ENCODE measurements around the gene MAN1C1.
"Not testable (repeated sequence)": the region's sequence is repeated elsewhere in the genome, so short reads cannot be mapped to it uniquely, and the experiment has no call there.

MAN1C1 gene

DNA sequence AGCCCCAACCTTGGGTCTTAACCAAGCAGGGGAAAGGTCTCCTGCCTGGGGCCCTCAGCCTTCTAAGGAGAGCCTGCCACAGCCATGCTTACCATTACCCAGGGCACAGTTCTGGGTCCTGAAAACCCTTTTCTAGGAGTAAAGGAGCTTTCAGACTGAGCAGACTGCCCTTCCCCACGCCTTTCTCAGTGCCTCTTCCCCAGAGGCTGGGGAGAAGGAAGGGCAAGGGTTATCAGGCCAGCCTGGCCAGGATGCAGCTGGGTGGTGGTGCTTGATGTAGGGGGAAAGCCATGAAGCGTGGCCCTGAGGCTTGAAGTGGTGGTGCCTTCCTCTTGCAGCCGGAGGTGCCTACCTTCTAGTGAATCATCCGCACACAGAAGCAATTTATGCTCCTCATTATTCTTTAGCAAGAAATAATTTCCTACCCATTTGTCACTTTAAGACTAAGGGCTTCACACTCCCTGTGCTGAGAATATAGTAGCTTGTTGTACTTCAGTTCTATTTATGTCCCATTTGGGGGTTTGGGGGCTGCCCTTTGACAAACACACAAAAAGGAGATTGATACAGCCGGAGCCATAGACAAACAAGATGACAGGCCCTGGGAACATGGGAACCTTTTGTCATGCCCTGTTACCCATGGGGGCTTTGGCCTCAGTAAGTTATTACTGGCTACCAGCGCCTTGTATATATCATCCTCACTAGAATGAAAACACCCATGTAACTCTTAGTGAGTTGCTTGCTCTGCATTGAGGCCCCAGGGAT is 40.7 kb downstream of the MAN1C1 start:
- DNase-seq (ENCODE audit: low read depth, low spot score): no peak
- no peaks in the 10 kb centered on the region for H3K27me3 ChIP-seq (ENCODE audit: control insufficient read depth, insufficient read depth, low read length)
- H3K36me3 ChIP-seq (ENCODE audit: control insufficient read depth, insufficient read depth, low read length): no peaks in the 10 kb centered on the region
- no peak overlapping the region for H3K27ac ChIP-seq (ENCODE audit: low read length)
- 0 out of 2 replicates have a peak, but pooled peaks cover 2% of the 10 kb centered on the region for H3K4me1 ChIP-seq (ENCODE audit: control insufficient read depth, insufficient read depth, low read length)
- no peaks in the 10 kb centered on the region for H3K9me3 ChIP-seq (ENCODE audit: control insufficient read depth, insufficient read depth, low read length)
- no peak overlapping the region for H3K4me3 ChIP-seq (ENCODE audit: low read length)
- WGBS (ENCODE audit: insufficient coverage, insufficient read length): no CpG with 5 or more reads among the region's 6 CpGs

- Histone ChIP-seq H3K4me1 (ENCODE audit: control insufficient read depth, insufficient read depth, low read length) (0 out of 2 replicates have a peak, but pooled peaks cover 2% of the 10 kb centered on the region), H3K27ac (ENCODE audit: low read length) (no peak overlapping the region), H3K36me3 (ENCODE audit: control insufficient read depth, insufficient read depth, low read length) (no peaks in the 10 kb centered on the region), H3K27me3 (ENCODE audit: control insufficient read depth, insufficient read depth, low read length) (no peaks in the 10 kb centered on the region), H3K9me3 (ENCODE audit: control insufficient read depth, insufficient read depth, low read length) (no peaks in the 10 kb centered on the region), H3K4me3 (ENCODE audit: low read length) (no peak overlapping the region)
- WGBS (ENCODE audit: insufficient coverage, insufficient read length): no CpG with 5 or more reads among the region's 11 CpGs
- no peak for DNase-seq (ENCODE audit: low read depth, low spot score)
Observed at GRCh38 chr1:25657883-25658760, 41.5 kb downstream of the MAN1C1 start.

GRCh38 chr1:25658791-25659431 is 42.3 kb downstream of the MAN1C1 start:
- Histone ChIP-seq H3K4me1 (ENCODE audit: control insufficient read depth, insufficient read depth, low read length) (0 out of 2 replicates have a peak, but pooled peaks cover 2% of the 10 kb centered on the region), H3K4me3 (ENCODE audit: low read length) (no peak overlapping the region), H3K27ac (ENCODE audit: low read length) (no peak overlapping the region), H3K9me3 (ENCODE audit: control insufficient read depth, insufficient read depth, low read length) (no peaks in the 10 kb centered on the region), H3K36me3 (ENCODE audit: control insufficient read depth, insufficient read depth, low read length) (no peaks in the 10 kb centered on the region), H3K27me3 (ENCODE audit: control insufficient read depth, insufficient read depth, low read length) (no peaks in the 10 kb centered on the region)
- no peak for DNase-seq (ENCODE audit: low read depth, low spot score)
- WGBS (ENCODE audit: insufficient coverage, insufficient read length): no CpG with 5 or more reads among the region's 13 CpGs

- WGBS (ENCODE audit: insufficient coverage, insufficient read length): no CpG with 5 or more reads among the region's 8 CpGs
- H3K9me3 ChIP-seq (ENCODE audit: control insufficient read depth, insufficient read depth, low read length): no peaks in the 10 kb centered on the region
- no peaks in the 10 kb centered on the region for H3K27me3 ChIP-seq (ENCODE audit: control insufficient read depth, insufficient read depth, low read length)
- H3K4me1 ChIP-seq (ENCODE audit: control insufficient read depth, insufficient read depth, low read length): 0 out of 2 replicates have a peak, but pooled peaks cover 2% of the 10 kb centered on the region
- no peak overlapping the region for H3K27ac ChIP-seq (ENCODE audit: low read length)
- no peak for DNase-seq (ENCODE audit: low read depth, low spot score)
- H3K36me3 ChIP-seq (ENCODE audit: control insufficient read depth, insufficient read depth, low read length): no peaks in the 10 kb centered on the region
- H3K4me3 ChIP-seq (ENCODE audit: low read length): no peak overlapping the region
Observed at GRCh38 chr1:25661043-25661815, 44.6 kb downstream of the MAN1C1 start.

GRCh38 chr1:25662061-25662460 is 45.5 kb downstream of the MAN1C1 start:
- no peaks in the 10 kb centered on the region for H3K9me3 ChIP-seq (ENCODE audit: control insufficient read depth, insufficient read depth, low read length)
- no peak for DNase-seq (ENCODE audit: low read depth, low spot score)
- no peak overlapping the region for H3K27ac ChIP-seq (ENCODE audit: low read length)
- H3K36me3 ChIP-seq (ENCODE audit: control insufficient read depth, insufficient read depth, low read length): no peaks in the 10 kb centered on the region
- H3K4me3 ChIP-seq (ENCODE audit: low read length): no peak overlapping the region
- no peaks in the 10 kb centered on the region for H3K27me3 ChIP-seq (ENCODE audit: control insufficient read depth, insufficient read depth, low read length)
- H3K4me1 ChIP-seq (ENCODE audit: control insufficient read depth, insufficient read depth, low read length): peaks cover 3% of the 10 kb centered on the region; the same call in 1 of the 2 replicates
- no CpG with 5 or more reads among the region's 2 CpGs for WGBS (ENCODE audit: insufficient coverage, insufficient read length)

DNA sequence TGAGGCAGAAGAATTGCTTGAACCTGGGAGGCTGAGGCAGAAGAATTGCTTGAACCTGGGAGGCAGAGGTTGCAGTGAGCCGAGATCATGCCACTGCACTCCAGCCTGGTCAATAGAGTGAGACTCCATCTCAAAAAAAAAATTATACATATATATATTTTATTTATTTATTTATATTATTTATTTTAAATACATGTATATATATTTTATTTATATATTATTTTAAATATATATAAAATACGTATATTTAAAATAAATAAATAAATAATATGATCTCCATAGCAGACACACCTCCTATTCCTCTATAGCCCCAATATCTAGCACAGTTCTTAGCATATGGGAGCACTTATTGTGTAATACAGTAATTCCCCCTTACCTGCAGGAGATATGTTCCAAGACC is 46.4 kb downstream of the MAN1C1 start:
- not testable (repeated sequence) for H3K4me1 ChIP-seq (ENCODE audit: control insufficient read depth, insufficient read depth, low read length); H3K9me3 ChIP-seq (ENCODE audit: control insufficient read depth, insufficient read depth, low read length); H3K27ac ChIP-seq (ENCODE audit: low read length); DNase-seq (ENCODE audit: low read depth, low spot score); H3K4me3 ChIP-seq (ENCODE audit: low read length); H3K27me3 ChIP-seq (ENCODE audit: control insufficient read depth, insufficient read depth, low read length); H3K36me3 ChIP-seq (ENCODE audit: control insufficient read depth, insufficient read depth, low read length)
- no CpG with 5 or more reads among the region's 2 CpGs for whole genome bisulfite sequencing (ENCODE audit: insufficient coverage, insufficient read length)

DNA sequence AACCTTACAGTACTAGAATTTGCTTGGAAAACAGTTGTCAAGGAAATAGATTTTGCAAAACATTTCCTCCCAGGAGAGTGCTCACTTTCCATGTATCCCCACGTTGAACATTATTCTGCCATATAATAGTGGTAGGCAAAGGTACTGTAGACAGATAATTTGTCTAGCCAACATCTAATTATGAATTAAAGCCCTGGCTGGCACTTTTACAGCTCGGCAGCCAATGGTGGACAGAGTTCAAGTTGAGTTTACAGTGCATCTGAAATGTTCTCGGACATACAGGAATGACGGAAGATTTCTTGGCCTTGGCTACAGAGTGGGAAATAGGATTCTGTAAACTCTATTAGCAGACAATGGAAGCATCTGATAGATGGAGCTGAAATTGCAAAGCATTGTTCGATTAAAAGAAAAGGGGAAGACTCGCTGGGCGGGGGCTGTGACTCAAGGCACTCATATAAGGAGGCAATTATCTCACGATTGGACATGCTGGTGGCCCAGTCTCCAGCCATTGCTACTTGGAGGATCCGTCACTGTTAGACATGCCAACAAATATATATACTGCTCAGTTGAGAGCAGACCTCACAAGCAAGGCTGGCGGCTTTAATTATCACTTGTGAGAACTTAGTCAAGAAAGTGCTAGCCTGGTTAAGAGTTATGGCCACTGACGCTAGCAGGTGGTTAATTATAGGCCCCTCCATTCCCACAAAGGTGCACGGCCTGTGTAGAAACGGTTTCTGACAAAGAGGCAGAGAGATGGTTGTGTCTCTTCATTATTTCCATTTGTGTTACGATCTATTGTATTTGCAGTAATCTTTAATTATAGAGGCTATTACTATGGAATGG is 48.0 kb downstream of the MAN1C1 start:
- no peaks in the 10 kb centered on the region for H3K27me3 ChIP-seq (ENCODE audit: control insufficient read depth, insufficient read depth, low read length)
- H3K4me1 ChIP-seq (ENCODE audit: control insufficient read depth, insufficient read depth, low read length): peaks cover 3% of the 10 kb centered on the region; the same call in 1 of the 2 replicates
- no peak overlapping the region for H3K4me3 ChIP-seq (ENCODE audit: low read length)
- DNase-seq (ENCODE audit: low read depth, low spot score): no peak
- WGBS (ENCODE audit: insufficient coverage, insufficient read length): no CpG with 5 or more reads among the region's 14 CpGs
- no peaks in the 10 kb centered on the region for H3K36me3 ChIP-seq (ENCODE audit: control insufficient read depth, insufficient read depth, low read length)
- no peak overlapping the region for H3K27ac ChIP-seq (ENCODE audit: low read length)
- no peaks in the 10 kb centered on the region for H3K9me3 ChIP-seq (ENCODE audit: control insufficient read depth, insufficient read depth, low read length)

DNA sequence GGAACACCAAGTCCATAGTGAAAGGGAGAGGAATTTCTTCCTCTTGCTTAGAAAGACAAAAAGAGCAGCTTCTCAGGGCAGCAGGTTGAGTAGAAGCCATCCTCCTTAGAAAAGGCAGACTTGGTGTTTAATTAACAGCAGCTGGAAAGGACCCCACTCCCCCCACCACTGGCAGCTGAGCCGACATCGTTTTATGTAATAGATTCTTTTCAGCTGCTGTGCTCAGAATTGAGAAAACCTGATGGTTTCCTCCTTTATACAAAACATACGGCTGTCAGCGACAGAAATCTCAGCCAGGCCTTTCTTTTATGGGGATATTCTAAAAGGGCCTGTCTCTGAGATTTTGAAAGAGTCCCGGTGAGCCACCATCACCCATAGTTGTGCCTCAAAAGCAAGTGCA is 49.9 kb downstream of the MAN1C1 start:
- Histone ChIP-seq H3K27ac (ENCODE audit: low read length) (no peak overlapping the region), H3K4me3 (ENCODE audit: low read length) (no peak overlapping the region), H3K9me3 (ENCODE audit: control insufficient read depth, insufficient read depth, low read length) (no peaks in the 10 kb centered on the region), H3K27me3 (ENCODE audit: control insufficient read depth, insufficient read depth, low read length) (no peaks in the 10 kb centered on the region), H3K4me1 (ENCODE audit: control insufficient read depth, insufficient read depth, low read length) (peaks cover 1% of the 10 kb centered on the region; the same call in 1 of the 2 replicates), H3K36me3 (ENCODE audit: control insufficient read depth, insufficient read depth, low read length) (no peaks in the 10 kb centered on the region)
- DNase-seq (ENCODE audit: low read depth, low spot score): no peak
- WGBS (ENCODE audit: insufficient coverage, insufficient read length): no CpG with 5 or more reads among the region's 5 CpGs

DNA sequence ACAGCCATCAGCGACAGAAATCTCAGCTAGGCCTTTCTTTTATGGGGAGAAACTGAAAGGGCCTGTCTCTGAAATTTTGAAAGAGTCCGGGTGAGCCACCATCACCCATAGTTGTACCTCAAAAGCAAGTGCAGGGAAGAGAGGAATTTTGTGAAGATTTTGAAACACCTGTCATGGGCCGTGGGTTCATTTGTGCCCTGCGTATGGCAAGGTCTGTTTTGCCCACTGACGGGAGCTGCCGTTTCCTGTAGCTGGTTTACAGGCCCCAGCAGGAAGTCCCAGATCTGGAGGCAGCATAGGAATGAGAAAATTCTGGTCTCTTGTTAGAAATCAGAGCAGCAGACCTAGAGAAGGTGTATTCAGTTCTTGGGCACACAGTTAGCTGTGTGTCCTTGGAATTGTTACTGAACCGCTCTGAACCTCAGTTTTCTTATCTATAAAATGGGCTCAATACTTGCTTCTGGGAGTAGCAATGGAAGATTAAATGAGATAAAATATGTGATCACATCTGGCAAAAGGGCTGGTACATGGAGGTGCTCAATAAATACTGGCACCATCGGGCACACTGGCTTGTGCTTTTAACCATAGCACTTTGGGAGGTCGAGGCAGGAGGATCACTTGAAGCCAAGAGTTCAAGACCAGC is 52.5 kb downstream of the MAN1C1 start:
- H3K4me3 ChIP-seq (ENCODE audit: low read length): no peak overlapping the region
- no peaks in the 10 kb centered on the region for H3K9me3 ChIP-seq (ENCODE audit: control insufficient read depth, insufficient read depth, low read length)
- no CpG with 5 or more reads among the region's 9 CpGs for WGBS (ENCODE audit: insufficient coverage, insufficient read length)
- H3K27ac ChIP-seq (ENCODE audit: low read length): no peak overlapping the region
- no peaks in the 10 kb centered on the region for H3K36me3 ChIP-seq (ENCODE audit: control insufficient read depth, insufficient read depth, low read length)
- H3K27me3 ChIP-seq (ENCODE audit: control insufficient read depth, insufficient read depth, low read length): no peaks in the 10 kb centered on the region
- peaks cover 1% of the 10 kb centered on the region; the same call in 1 of the 2 replicates for H3K4me1 ChIP-seq (ENCODE audit: control insufficient read depth, insufficient read depth, low read length)
- DNase-seq (ENCODE audit: low read depth, low spot score): no peak
